ENCODE measurements around the gene PCSK2.

PCSK2 gene

GRCh38 chr20:17334932-17335331, 108.1 kb downstream of the PCSK2 start:
- DNase-seq (ENCODE audit: low spot score) = no peak

DNA sequence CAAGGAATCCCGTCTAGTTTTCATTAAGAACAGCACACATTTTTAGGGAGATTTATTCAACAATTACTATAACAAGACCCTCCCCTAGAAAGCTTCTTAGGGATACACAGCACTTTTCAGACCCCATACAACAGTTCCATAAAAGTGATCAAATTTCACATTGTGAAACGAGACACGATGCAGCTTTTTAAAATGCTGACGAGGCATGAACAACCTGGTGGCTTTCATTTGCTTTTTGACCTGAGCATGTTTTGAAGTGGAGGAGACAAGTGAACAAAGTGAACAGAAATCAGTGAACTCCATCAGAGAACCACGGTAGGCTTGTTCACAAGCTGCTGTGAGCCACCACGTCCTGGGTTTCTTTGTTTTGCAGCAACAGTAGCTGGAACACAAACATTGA, 112.2 kb downstream of the PCSK2 start:
- DNase-seq (ENCODE audit: low spot score) = no peak

DNA sequence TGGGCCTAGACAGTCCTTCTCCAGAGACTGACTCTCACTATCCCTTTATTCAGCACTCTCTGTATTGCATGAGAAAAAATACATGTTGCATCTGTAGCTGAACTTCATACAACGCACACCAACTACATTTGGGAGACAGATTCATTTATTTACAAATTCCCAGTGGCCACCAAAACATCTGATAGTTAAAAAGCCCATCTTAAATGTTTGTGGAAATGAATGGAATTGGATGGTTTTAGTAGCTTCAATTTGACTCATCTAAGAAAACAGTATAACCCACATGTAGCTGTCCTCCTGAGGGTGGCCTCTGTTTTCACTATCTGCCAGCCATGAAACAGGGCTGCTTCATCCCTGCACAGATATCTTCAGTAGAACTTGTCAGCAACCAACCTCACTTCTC, 116.3 kb downstream of the PCSK2 start:
- DNase-seq (ENCODE audit: low spot score) = no peak

DNA sequence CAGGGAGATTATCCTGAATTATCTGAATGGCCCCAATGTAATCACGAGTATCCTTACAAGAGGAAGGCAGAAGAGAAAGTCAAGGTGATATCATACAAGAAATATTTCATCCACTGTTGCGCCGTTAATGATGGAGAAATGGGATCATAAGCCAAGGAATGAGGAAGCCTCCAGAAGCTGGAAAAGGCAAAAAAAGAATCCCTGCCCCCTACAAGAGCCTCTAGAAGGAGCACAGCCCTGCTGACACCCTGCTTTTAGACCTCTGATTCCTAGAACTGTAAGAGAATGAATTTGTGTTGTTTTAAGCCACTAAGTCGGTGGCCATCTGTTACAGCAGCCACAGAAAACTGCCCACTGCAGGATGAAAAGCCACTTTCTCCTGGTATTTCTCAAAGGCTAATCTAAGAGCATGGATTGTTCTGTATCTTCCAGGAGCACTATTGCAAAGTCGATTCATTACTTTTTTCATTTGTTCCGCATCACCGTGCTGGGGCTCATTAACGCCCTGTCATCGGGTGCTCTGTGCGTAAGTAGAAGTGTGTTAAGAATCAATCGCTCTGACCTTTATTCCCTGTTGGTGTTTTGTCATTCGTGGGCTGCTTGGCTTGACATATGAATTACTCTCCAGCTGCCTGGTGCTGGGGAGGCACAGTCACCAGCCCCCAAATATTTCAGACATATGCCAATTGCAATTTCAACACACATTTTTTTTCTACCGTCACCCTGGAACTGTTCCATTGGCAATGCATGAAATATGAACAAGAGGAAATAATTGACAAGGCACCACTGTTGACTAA, 117.0 kb downstream of the PCSK2 start:
- no peak for DNase-seq (ENCODE audit: low spot score)

DNA sequence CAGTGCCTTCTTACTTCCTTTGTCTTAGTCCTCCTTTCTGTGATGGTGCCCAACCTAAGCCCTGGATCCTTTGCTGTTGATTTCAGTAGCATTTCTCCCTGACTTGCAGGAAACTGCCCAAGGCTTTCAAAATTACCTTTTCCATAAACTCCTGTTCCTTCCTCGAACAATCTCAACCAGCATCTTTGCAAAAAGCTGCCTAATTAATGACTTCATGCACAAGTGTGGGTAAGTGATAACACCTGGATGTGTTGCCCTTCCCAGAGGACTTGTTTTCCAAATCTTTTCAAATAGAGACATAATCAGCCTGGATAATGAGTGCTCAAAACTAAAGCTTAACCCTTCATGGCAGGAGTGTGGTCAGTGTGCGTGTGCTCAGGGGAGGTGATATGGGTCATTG, 118.0 kb downstream of the PCSK2 start:
- no peak for DNase-seq (ENCODE audit: low spot score)

DNA sequence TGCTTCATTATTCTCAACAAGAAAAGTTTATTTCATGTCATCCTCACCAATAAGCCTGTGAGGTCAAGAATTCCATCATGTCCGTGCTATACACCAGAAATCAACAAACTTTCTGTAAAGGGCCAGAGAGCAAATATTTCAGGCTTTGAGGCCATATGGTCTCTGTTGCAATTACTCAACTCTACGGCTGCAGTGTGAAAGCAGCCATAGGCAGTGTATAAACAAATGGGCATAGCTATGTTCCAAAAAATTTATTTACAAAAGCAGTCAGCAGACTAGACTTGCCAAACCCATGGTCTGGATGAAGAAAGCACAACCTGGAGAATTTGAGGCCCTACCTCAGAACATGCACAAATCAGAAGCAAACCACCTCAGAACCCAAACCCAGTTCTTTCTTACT, 118.5 kb downstream of the PCSK2 start:
- no peak for DNase-seq (ENCODE audit: low spot score)

GRCh38 chr20:17350321-17350720, 123.5 kb downstream of the PCSK2 start:
- no peak for DNase-seq (ENCODE audit: low spot score)

GRCh38 chr20:17357238-17357637, 130.4 kb downstream of the PCSK2 start:
- DNase-seq (ENCODE audit: low spot score) = no peak

DNA sequence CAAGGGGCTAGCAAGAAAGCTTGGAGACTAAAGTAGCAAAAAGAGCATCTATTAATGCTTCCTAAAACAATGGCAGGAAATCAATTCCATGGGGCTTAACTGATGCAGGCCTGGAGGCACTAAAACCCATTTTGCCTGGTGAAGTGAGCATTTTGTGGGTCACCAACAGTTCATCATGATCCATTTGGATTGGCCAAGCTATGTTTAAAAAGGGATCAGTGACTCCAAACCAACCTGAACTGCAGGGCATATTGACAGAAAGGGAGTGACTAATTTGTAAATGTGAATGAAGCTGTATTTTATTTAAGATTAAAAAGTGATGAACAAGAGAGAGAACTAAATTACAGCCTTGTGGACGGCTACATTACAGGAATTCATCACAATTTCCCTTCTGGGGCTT, 132.0 kb downstream of the PCSK2 start:
- DNase-seq (ENCODE audit: low spot score) = no peak

GRCh38 chr20:17364681-17365080, 137.8 kb downstream of the PCSK2 start:
- DNase-seq (ENCODE audit: low spot score) = no peak

DNA sequence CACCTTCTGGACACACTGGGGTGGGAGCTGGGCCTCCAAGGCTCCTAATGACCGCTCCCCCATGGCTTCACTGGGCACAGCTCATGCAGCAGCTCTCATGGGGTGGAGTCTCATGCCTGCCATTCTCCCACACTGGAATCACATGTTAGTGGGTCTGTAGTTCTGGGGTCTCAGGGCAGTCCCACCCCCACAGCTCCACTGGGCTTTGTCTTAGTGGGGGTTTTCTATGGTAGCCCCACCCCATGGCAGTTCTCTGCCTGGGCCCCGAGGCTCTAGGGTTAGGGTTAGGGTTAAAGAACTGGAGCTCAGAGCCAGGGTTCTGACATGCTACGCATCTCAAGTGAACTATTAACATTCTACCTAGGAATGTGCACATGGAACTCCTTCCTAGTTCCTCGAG, 139.0 kb downstream of the PCSK2 start:
- DNase-seq (ENCODE audit: low spot score) = no peak

DNA sequence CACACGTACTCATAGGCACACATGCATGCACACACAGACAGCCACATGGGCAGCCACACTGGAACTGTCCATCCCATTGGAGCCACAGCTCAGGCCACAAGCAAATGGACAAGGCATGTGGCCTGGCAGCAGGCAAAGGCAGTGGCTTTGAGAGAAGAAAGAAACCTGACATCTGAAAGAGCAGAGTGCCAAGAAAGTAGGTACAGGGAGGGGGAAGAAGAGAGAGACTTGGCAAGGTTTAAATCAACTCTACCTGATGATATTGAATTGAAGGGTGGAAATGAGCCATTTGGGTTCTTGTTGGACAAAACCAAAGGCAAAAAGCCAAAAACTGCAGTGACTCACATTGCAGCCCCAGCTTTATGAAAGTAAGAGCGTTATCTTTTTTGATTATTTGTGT, 142.7 kb downstream of the PCSK2 start:
- DNase-seq (ENCODE audit: low spot score) = no peak

DNA sequence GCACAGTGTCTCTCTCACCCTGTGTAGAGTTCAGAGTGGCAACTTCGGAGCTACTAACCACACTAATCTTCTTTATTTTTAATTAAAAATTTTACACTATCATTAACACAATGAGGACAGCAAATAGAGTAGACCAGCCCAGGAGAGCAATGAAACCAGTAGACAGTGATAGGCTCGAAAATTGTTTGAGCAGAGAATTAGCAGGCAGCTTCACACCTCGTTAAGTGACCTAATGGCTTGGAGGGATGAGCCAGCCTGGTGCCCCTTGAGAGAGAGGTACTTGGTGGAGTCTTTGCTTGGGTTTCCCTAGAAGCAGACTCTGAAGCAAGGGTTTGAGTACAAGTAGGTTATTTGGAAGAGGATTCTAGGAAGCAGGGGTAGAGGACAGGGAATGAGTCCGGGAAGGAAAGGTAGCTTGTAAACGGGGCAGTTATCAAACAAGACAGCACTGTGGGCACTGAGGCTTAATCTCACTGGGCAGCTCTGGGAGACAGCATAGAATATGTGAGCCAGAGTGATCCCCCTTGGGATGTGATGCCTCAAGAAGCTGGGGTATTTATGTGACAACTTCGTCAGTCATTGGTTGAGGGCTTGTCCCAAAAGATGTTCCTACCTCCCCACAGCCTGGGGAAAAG, 146.1 kb downstream of the PCSK2 start:
- DNase-seq (ENCODE audit: low spot score) = no peak

GRCh38 chr20:17374086-17374485, 147.2 kb downstream of the PCSK2 start:
- no peak for DNase-seq (ENCODE audit: low spot score)

- no peak for DNase-seq (ENCODE audit: low spot score)
Measured at GRCh38 chr20:17376031-17376430, 149.2 kb downstream of the PCSK2 start.

DNA sequence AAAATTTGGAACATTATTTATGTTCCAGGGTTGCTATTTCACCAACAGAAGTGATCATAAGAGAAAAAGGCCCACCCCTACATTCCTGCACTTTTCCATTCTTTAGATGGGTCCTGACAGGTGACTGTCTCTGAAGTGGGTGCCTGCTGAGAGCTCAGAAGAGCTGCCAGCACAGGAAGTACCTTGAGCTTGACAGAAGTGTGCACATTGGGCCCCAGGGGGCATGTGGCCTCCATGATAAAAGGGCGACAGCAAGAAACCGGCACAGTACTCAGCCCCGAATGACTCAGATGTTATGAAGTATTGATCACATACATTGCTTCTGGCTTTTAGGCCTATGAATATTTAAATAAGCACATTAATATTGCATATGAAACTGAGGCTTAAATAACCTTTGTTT, 150.4 kb downstream of the PCSK2 start:
- DNase-seq (ENCODE audit: low spot score) = no peak

DNA sequence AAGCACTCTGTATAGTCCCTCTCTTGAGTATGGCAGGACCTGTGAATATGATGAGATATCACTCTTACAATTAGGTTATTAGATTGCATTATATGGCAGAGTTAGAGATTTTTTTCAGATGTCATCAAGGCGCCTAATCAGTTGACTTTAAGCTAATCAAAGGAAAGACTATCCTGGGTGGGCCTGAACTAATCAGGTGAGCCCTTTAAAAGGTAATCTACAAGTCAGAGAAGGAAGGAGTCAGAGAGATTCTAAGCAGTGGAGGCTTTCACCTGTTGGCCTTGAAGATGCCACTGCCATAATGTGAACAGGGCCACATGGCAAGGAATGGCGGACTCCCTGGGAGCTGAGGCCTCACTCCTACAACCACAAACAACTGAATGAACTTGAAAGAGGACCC, 152.8 kb downstream of the PCSK2 start:
- no peak for DNase-seq (ENCODE audit: low spot score)

DNA sequence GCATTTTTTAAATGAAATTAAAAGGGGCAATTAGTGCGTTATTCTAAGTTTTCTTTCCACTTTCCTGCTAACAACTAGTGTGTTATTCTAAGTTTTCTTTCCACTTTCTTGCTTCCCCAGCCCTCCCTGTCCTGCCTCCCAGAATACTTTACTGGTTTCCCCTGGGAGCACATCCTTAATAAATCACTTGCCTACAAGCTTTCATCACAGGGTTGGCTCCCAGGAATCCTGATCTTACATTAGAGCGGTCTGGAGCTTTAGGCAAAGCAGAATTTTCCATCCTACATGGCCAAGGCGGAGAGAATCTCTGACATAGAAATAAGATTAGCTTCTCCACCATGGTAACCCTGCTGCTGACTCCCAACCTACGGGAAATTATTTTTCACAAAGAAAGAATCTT, 154.0 kb downstream of the PCSK2 start:
- no peak for DNase-seq (ENCODE audit: low spot score)

DNA sequence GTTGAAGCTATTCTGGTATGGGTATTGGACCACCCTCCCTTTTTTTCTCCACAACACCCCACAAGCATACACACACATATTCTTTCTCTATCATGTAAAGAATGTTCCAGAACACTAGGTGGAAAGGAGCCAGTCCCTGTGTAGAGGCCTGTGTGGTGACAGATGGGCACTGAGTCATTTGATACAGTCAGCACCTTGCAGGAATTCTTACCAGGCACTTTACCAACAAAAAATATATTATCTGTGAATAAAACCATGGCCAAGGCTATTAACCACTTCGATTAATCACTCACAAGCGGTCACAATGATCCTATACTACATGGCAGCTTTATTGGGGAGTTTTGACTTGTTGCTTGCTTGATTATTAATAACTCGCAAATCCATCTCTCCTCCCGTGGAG, 154.9 kb downstream of the PCSK2 start:
- no peak for DNase-seq (ENCODE audit: low spot score)

DNA sequence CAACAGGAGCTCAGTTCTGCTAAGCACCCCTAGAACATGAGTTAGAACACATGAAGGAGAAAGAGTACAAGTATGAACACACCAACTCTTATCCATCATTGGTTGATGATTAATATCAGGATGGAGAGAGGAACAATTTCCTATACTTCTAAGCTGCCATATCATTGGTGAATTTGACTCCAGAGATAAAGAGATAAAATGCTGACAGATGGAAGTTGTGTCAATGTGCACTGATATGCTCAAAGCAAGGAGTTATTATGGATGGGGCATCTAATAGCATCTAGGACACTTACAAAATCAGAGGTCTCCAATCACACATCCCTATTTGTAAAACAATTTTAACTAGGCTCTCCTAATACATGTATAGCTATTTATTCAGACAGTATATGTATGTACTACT, 159.0 kb downstream of the PCSK2 start:
- no peak for DNase-seq (ENCODE audit: low spot score)

GRCh38 chr20:17390655-17391054, 163.8 kb downstream of the PCSK2 start:
- DNase-seq (ENCODE audit: low spot score) = no peak

DNA sequence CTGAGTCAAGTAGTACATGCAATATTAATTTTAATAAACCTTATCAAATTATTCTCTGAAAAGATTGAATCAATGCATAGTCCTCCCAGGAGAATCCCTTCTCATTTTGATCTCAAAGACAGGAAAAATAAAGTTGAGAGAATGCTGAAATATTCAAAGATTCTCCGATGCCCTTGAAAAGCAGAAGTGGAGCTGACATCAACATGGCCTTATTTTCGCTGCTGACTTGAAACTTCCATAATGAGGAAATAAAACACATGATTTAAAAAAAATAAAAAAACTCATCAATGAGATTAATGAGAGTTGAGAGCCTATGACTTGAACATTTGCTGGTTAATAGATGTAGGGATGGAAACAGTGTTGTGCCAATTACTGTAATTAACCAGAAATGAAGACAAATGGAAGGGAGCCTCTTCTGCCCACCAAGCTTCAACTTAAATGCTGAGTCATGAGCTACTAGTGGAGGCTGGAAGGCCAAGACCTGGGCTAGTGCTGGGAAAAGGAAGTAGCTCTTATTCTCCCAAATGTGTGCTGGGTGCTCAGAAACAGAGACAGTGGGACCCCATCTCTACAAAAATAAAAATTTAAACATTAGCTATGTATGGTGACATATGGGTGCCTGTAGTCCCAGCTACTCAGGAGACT, 164.4 kb downstream of the PCSK2 start:
- DNase-seq (ENCODE audit: low spot score) = no peak

DNA sequence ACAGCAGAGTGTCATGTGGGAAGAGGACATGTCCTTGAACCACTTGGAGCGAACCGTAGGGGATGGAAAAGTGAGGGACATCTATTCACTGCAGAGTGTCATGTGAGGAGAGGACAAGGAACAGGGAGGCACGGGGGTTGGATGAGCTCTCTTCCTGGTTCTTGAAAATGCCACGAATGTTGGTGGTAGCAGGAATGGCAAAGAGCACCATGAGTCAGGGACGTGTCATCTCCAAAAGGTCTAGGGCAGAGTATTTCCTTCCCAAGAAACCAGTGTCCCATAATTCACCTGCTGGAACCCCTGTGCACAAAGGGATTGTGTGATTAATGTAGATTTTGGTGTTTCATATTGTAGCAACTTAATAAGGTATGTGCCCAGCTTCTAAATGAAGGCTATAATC, 167.6 kb downstream of the PCSK2 start:
- DNase-seq (ENCODE audit: low spot score) = no peak

DNA sequence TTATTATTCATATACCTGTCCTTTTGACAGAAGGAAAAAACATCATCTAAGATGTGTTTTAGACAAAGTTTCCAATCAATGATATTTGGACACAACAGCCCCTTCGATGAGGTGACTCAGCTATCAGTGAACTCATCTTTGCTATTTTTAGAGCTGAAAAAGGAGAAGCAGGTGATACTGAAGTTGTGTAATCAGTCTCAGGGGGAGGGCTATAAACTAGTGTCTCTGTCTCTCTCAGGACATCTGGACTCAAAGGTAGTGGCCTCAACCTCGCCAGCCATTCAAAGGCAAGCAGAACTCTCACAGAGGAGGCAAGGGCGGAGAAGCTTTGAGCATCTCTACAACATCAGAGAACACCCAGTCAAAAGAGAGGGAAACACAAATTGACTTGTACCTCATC, 168.9 kb downstream of the PCSK2 start:
- no peak for DNase-seq (ENCODE audit: low spot score)

Data from COLO829 (cell line).